GM23338 (cell line): ENCODE data around the gene LIME1. TPM values are rescaled to one million over a fixed set of nuclear protein-coding genes. Genes with fewer than 3 reads are reported as not detected.
A peak's percentile ranks its signal among the peaks of the same experiment; 100 is the strongest.

Experiments
- ATAC-seq: fragments of 200-7000 bp; cut with Tn5 transposase; 3 replicates; pipeline ENCODE4 v1.9.1; 2020
- DNase-seq: peaks from one replicate; pipeline ENCODE4 v3.0.0-alpha.2; 2015; ENCODE audit warnings: low spot score
- H2AFZ ChIP-seq: fragments of 200-600 bp; sonication (generic); 2 replicates; pipeline ENCODE4 v1.8.0; 2016; ENCODE audit warnings: antibody characterized with exemption, mild to moderate bottlenecking, moderate library complexity
- H3F3A ChIP-seq: fragments of 200-600 bp; sonication (generic); replicated peaks from 2 replicates; pipeline ENCODE4 v1.8.0; 2017; ENCODE audit warnings: antibody characterized with exemption, mixed run types, low read depth
- H3K27ac ChIP-seq: fragments of 200-600 bp; sonication (generic); 2 replicates; pipeline ENCODE4 v1.6.1; 2016; ENCODE audit warnings: low read depth
- H3K27me3 ChIP-seq: fragments of 200-600 bp; sonication (generic); 2 replicates; pipeline ENCODE4 v1.8.0; 2016; ENCODE audit warnings: mild to moderate bottlenecking, mixed run types, moderate library complexity; ENCODE audit not compliant: insufficient read depth
- H3K36me3 ChIP-seq: fragments of 200-600 bp; sonication (generic); 2 replicates; pipeline ENCODE4 v1.8.0; 2016; ENCODE audit warnings: mild to moderate bottlenecking; ENCODE audit not compliant: insufficient read depth
- H3K4me1 ChIP-seq: fragments of 200-600 bp; sonication (generic); 2 replicates; pipeline ENCODE4 v1.8.0; 2016; ENCODE audit warnings: mild to moderate bottlenecking, moderate library complexity; ENCODE audit not compliant: insufficient read depth
- H3K4me2 ChIP-seq: fragments of 200-600 bp; sonication (generic); 2 replicates; pipeline ENCODE4 v1.7.1; 2017; ENCODE audit warnings: mixed run types
- H3K4me3 ChIP-seq: fragments of 200-600 bp; sonication (generic); 2 replicates; pipeline ENCODE4 v1.6.1; 2016; ENCODE audit warnings: mixed run types
- H3K79me2 ChIP-seq: fragments of 200-600 bp; sonication (generic); replicated peaks from 2 replicates; pipeline ENCODE4 v1.8.0; 2017; ENCODE audit warnings: mild to moderate bottlenecking; ENCODE audit not compliant: insufficient read depth
- H3K9me2 ChIP-seq: fragments of 200-600 bp; sonication (generic); 2 replicates; pipeline ENCODE4 v1.8.0; 2017; ENCODE audit not compliant: insufficient read depth
- H4K20me1 ChIP-seq: fragments of 200-600 bp; sonication (generic); replicated peaks from 2 replicates; pipeline ENCODE4 v1.8.0; 2017; ENCODE audit warnings: mild to moderate bottlenecking; ENCODE audit not compliant: insufficient read depth
- H3K27ac Mint-ChIP-seq: 2 replicates; pipeline ENCODE4 v1.8.0; 2020; ENCODE audit warnings: inconsistent platforms, mild to moderate bottlenecking, moderate library complexity, mixed read lengths
- H3K27me3 Mint-ChIP-seq: 3 replicates; pipeline ENCODE4 v1.8.0; 2022; ENCODE audit warnings: low read depth, mild to moderate bottlenecking, moderate library complexity, mixed read lengths, inconsistent platforms; ENCODE audit not compliant: insufficient read depth, poor library complexity
- H3K36me3 Mint-ChIP-seq: 3 replicates; pipeline ENCODE4 v1.8.0; 2021; ENCODE audit warnings: low read depth, mild to moderate bottlenecking, inconsistent platforms, moderate library complexity, mixed read lengths
- H3K4me1 Mint-ChIP-seq: 3 replicates; pipeline ENCODE4 v1.8.0; 2020; ENCODE audit warnings: mild to moderate bottlenecking, inconsistent platforms, mixed read lengths
- H3K4me3 Mint-ChIP-seq: 3 replicates; pipeline ENCODE4 v1.8.0; 2021; ENCODE audit warnings: moderate library complexity, mild to moderate bottlenecking, inconsistent platforms, mixed read lengths
- H3K9me3 Mint-ChIP-seq: 3 replicates; pipeline ENCODE4 v1.8.0; 2020; ENCODE audit warnings: moderate library complexity, mild to moderate bottlenecking, inconsistent platforms, mixed read lengths
- EZH2 ChIP-seq: fragments of 200-600 bp; sonication (generic); IDR thresholded peaks from one replicate; pipeline ENCODE4 v1.8.0; 2017; ENCODE audit warnings: antibody characterized with exemption, mild to moderate bottlenecking, low read depth; ENCODE audit not compliant: unreplicated experiment
- EZH2phosphoT487 ChIP-seq: fragments of 200-600 bp; sonication (generic); IDR thresholded peaks from one replicate; pipeline ENCODE4 v1.8.1; 2018; ENCODE audit warnings: antibody characterized with exemption; ENCODE audit not compliant: unreplicated experiment
- NANOG ChIP-seq: IDR thresholded peaks from 2 replicates; pipeline ENCODE4 v1.6.1; 2016; ENCODE audit warnings: antibody characterized with exemption, borderline replicate concordance
- REST ChIP-seq: IDR thresholded peaks from one replicate; pipeline ENCODE4 v1.6.1; 2018; ENCODE audit warnings: antibody characterized with exemption; ENCODE audit not compliant: unreplicated experiment
- STAT1 ChIP-seq: IDR thresholded peaks from one replicate; pipeline ENCODE4 v1.6.1; 2016; ENCODE audit warnings: antibody characterized with exemption; ENCODE audit not compliant: unreplicated experiment
- ZNF114 ChIP-seq: fragments of 250-450 bp; sonication (Bioruptor Pico); IDR thresholded peaks from 2 replicates; pipeline ENCODE4 v1.5.0; 2020; ENCODE audit warnings: mild to moderate bottlenecking, moderate library complexity
- polyA plus RNA-seq: library from polyadenylated mRNA; unstranded; fragments of >200 nt; fragmentation: Nextera tagmentation; extraction: Ambion mirVana; gene quantifications from 2 replicates; pipeline ENCODE4 v1.2.1, GENCODE V29; 2016
- total RNA-seq: library from RNA; depleted of rRNA; stranded (reverse); fragments of >200 nt; shearing (Covaris generic); gene quantifications from 2 replicates; pipeline ENCODE4 v1.2.3, GENCODE V29; 2014
- TF ChIP-seq, protein P1 (sequence below), 2 experiments: fragments of 200-600 bp in 1 of 2; sonication (generic) in 1 of 2; conservative IDR thresholded peaks; 2 replicates each; pipeline versions ENCODE4 v1.5.1 to v1.6.1; 2016 to 2017; ENCODE audit warnings: antibody characterized with exemption in 2 of 2, low read depth in 2 of 2, mild to moderate bottlenecking in 2 of 2, moderate library complexity in 1 of 2
- TF ChIP-seq, protein P2 (sequence below): IDR thresholded peaks from 2 replicates; pipeline ENCODE4 v1.6.1; 2016; ENCODE audit warnings: antibody characterized with exemption

The LIME1 gene
- total and polyA plus RNA-seq, 2 experiments from 2014 or later, result 4.7 to 12.2 TPM

- no peaks in the 10 kb centered on the region for H3K9me2 ChIP-seq
- no peaks in the 10 kb centered on the region for H3K36me3 ChIP-seq
- no peaks in the 10 kb centered on the region for H3K9me3 Mint-ChIP-seq
- TF ChIP-seq NANOG, result no peak
- TF ChIP-seq, protein P1, sequence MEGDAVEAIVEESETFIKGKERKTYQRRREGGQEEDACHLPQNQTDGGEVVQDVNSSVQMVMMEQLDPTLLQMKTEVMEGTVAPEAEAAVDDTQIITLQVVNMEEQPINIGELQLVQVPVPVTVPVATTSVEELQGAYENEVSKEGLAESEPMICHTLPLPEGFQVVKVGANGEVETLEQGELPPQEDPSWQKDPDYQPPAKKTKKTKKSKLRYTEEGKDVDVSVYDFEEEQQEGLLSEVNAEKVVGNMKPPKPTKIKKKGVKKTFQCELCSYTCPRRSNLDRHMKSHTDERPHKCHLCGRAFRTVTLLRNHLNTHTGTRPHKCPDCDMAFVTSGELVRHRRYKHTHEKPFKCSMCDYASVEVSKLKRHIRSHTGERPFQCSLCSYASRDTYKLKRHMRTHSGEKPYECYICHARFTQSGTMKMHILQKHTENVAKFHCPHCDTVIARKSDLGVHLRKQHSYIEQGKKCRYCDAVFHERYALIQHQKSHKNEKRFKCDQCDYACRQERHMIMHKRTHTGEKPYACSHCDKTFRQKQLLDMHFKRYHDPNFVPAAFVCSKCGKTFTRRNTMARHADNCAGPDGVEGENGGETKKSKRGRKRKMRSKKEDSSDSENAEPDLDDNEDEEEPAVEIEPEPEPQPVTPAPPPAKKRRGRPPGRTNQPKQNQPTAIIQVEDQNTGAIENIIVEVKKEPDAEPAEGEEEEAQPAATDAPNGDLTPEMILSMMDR (conservative IDR thresholded peaks at IDR 0.05; ENCODE audit: low read depth in 2 of 2), result peak; percentile 28 to 49
- no peaks in the 10 kb centered on the region for H4K20me1 ChIP-seq
- H3K27me3 Mint-ChIP-seq, result peaks cover 5% of the 10 kb centered on the region
- H3K4me1 ChIP-seq, result peaks cover 4% of the 10 kb centered on the region; the same call in 1 of the 2 replicates
- H3K79me2 ChIP-seq, result no peaks in the 10 kb centered on the region
- no peaks in the 10 kb centered on the region; the same call in 2 of the 3 replicates for H3K36me3 Mint-ChIP-seq
- H3K27ac ChIP-seq, result no peak overlapping the region
- DNase-seq, result peak; percentile 62
- H3K4me1 Mint-ChIP-seq, result peaks cover 13% of the 10 kb centered on the region
- H3K4me2 ChIP-seq, result peak overlapping the region; percentile 32; the same call in 1 of the 2 replicates
- H3F3A ChIP-seq, result peaks cover 19% of the 10 kb centered on the region
- no peak overlapping the region for H3K4me3 Mint-ChIP-seq
- H3K27ac Mint-ChIP-seq, result no peak overlapping the region
- H3K4me3 ChIP-seq, result no peak overlapping the region
- no peaks in the 10 kb centered on the region for H3K27me3 ChIP-seq
- peak; percentile 51 for ATAC-seq
- no peak overlapping the region for H2AFZ ChIP-seq
Observed at GRCh38 chr20:63752411-63753101, 16.1 kb downstream of the LIME1 start.

GRCh38 chr20:63753381-63753780, 16.9 kb downstream of the LIME1 start:
- no peaks in the 10 kb centered on the region for H4K20me1 ChIP-seq
- no peak overlapping the region for H3K4me2 ChIP-seq
- H3K9me2 ChIP-seq, result no peaks in the 10 kb centered on the region
- peaks cover 5% of the 10 kb centered on the region for H3K27me3 Mint-ChIP-seq
- ATAC-seq (no peak), DNase-seq (no peak)
- peaks cover 13% of the 10 kb centered on the region for H3K4me1 Mint-ChIP-seq
- peaks cover 4% of the 10 kb centered on the region; the same call in 1 of the 2 replicates for H3K4me1 ChIP-seq
- peaks cover 2% of the 10 kb centered on the region; the same call in 2 of the 3 replicates for H3K36me3 Mint-ChIP-seq
- H3K36me3 ChIP-seq, result no peaks in the 10 kb centered on the region
- peaks cover 19% of the 10 kb centered on the region for H3F3A ChIP-seq
- no peak overlapping the region for H3K4me3 ChIP-seq
- no peaks in the 10 kb centered on the region for H3K27me3 ChIP-seq
- H3K9me3 Mint-ChIP-seq, result no peaks in the 10 kb centered on the region; the same call in 2 of the 3 replicates
- H3K79me2 ChIP-seq, result no peaks in the 10 kb centered on the region
- H3K4me3 Mint-ChIP-seq, result no peak overlapping the region; the same call in 2 of the 3 replicates
- no peak overlapping the region for H3K27ac ChIP-seq
- H2AFZ ChIP-seq, result no peak overlapping the region
- H3K27ac Mint-ChIP-seq, result no peak overlapping the region
- TF ChIP-seq ZNF114 (no peak), REST (no peak), STAT1 (no peak), EZH2phosphoT487 (no peak), EZH2 (no peak)
- TF ChIP-seq, protein P1 (conservative IDR thresholded peaks at IDR 0.05; ENCODE audit: low read depth in 2 of 2), result no peak
- TF ChIP-seq, protein P2, sequence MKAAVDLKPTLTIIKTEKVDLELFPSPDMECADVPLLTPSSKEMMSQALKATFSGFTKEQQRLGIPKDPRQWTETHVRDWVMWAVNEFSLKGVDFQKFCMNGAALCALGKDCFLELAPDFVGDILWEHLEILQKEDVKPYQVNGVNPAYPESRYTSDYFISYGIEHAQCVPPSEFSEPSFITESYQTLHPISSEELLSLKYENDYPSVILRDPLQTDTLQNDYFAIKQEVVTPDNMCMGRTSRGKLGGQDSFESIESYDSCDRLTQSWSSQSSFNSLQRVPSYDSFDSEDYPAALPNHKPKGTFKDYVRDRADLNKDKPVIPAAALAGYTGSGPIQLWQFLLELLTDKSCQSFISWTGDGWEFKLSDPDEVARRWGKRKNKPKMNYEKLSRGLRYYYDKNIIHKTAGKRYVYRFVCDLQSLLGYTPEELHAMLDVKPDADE, result no peak
